Mesenchymal stem cell (in vitro differentiated cells and primary cell): ENCODE data around the gene CYP4Z1.
"Not testable (repeated sequence)": the region's sequence is repeated elsewhere in the genome, so short reads cannot be mapped to it uniquely, and the experiment has no call there.

Experiments
- DNase-seq: peaks from one replicate; pipeline ENCODE4 v3.0.0-alpha.2; 2013
- H2AFZ ChIP-seq: one replicate; pipeline ENCODE4 v1.6.1; 2013; ENCODE audit warnings: low read depth, mild to moderate bottlenecking, control low read depth, inconsistent platforms, low read length, moderate library complexity
- H2AK5ac ChIP-seq: 2 replicates; pipeline ENCODE4 v1.6.1; 2013; ENCODE audit warnings: low read length, moderate library complexity, mild to moderate bottlenecking, inconsistent platforms; ENCODE audit not compliant: severe bottlenecking
- H2BK120ac ChIP-seq: one replicate; pipeline ENCODE4 v1.6.1; 2013; ENCODE audit warnings: low read depth, mild to moderate bottlenecking, inconsistent platforms, low read length, moderate library complexity
- H2BK12ac ChIP-seq, 2 experiments: one replicate each; pipeline ENCODE4 v1.6.1; 2013; ENCODE audit warnings: inconsistent platforms in 2 of 2, low read length in 2 of 2, mild to moderate bottlenecking in 2 of 2, moderate library complexity in 2 of 2, control low read depth in 1 of 2
- H2BK15ac ChIP-seq: one replicate; pipeline ENCODE4 v1.6.1; 2013; ENCODE audit warnings: mild to moderate bottlenecking, low read depth, inconsistent platforms; ENCODE audit not compliant: poor library complexity, severe bottlenecking
- H2BK5ac ChIP-seq: 2 replicates; pipeline ENCODE4 v1.6.1; 2013; ENCODE audit warnings: low read depth, mild to moderate bottlenecking, low read length, control low read depth, inconsistent platforms; ENCODE audit not compliant: poor library complexity, severe bottlenecking
- H3K14ac ChIP-seq, 2 experiments: one replicate each; pipeline ENCODE4 v1.6.1; 2013; ENCODE audit warnings: inconsistent platforms in 2 of 2, low read length in 2 of 2, control low read depth in 1 of 2, mild to moderate bottlenecking in 1 of 2, moderate library complexity in 1 of 2
- H3K18ac ChIP-seq, 2 experiments: one replicate each; pipeline ENCODE4 v1.6.1; 2013; ENCODE audit warnings: inconsistent platforms in 2 of 2, low read length in 2 of 2, control low read depth in 1 of 2, low read depth in 1 of 2, mild to moderate bottlenecking in 1 of 2
- H3K23ac ChIP-seq, 2 experiments: one replicate each; pipeline ENCODE4 v1.6.1; 2013; ENCODE audit warnings: inconsistent platforms in 2 of 2, low read length in 2 of 2, mild to moderate bottlenecking in 2 of 2, moderate library complexity in 2 of 2, control low read depth in 1 of 2
- H3K27ac ChIP-seq: 2 replicates; pipeline ENCODE4 v1.5.1; 2013; ENCODE audit warnings: mild to moderate bottlenecking, moderate library complexity, low read length, control low read depth, inconsistent platforms; ENCODE audit not compliant: poor library complexity, severe bottlenecking
- H3K27me3 ChIP-seq, 2 experiments: 2 replicates each; pipeline versions ENCODE4 v1.6.1 to v1.7.0; 2013; ENCODE audit warnings: low read length in 2 of 2, mild to moderate bottlenecking in 2 of 2, moderate library complexity in 2 of 2, control low read depth in 1 of 2, inconsistent platforms in 1 of 2; ENCODE audit not compliant: control insufficient read depth in 1 of 2, insufficient read depth in 1 of 2
- H3K36me3 ChIP-seq, 2 experiments: 2 replicates each; pipeline versions ENCODE4 v1.6.1 to v1.7.0; 2013; ENCODE audit warnings: low read length in 2 of 2, control low read depth in 1 of 2, inconsistent platforms in 1 of 2, low read depth in 1 of 2, mild to moderate bottlenecking in 1 of 2; ENCODE audit not compliant: insufficient read depth in 2 of 2, control insufficient read depth in 1 of 2
- H3K4ac ChIP-seq, 2 experiments: one replicate each; pipeline ENCODE4 v1.6.1; 2013; ENCODE audit warnings: inconsistent platforms in 2 of 2, low read length in 2 of 2, mild to moderate bottlenecking in 2 of 2, moderate library complexity in 2 of 2, control low read depth in 1 of 2, low read depth in 1 of 2
- H3K4me1 ChIP-seq: 2 replicates; pipeline ENCODE4 v1.6.1; 2013; ENCODE audit warnings: low read depth, low read length, control low read depth; ENCODE audit not compliant: control insufficient read depth, insufficient read depth
- H3K4me2 ChIP-seq: 2 replicates; pipeline ENCODE4 v1.6.1; 2013; ENCODE audit warnings: low read length, mild to moderate bottlenecking, inconsistent platforms; ENCODE audit not compliant: poor library complexity, severe bottlenecking
- H3K4me3 ChIP-seq, 2 experiments: 2 replicates each; pipeline versions ENCODE4 v1.5.1 to v1.7.0; 2013; ENCODE audit warnings: low read length in 2 of 2, mild to moderate bottlenecking in 2 of 2, control low read depth in 1 of 2, low read depth in 1 of 2; ENCODE audit not compliant: insufficient read depth in 1 of 2
- H3K79me1 ChIP-seq: replicated peaks from 2 replicates; pipeline ENCODE4 v1.6.1; 2013; ENCODE audit warnings: mild to moderate bottlenecking, control low read depth, low read length, inconsistent platforms; ENCODE audit not compliant: poor library complexity, severe bottlenecking
- H3K9ac ChIP-seq: 2 replicates; pipeline ENCODE4 v1.7.0; 2013; ENCODE audit warnings: mild to moderate bottlenecking, low read length, moderate library complexity
- H3K9me3 ChIP-seq: 2 replicates; pipeline ENCODE4 v1.7.0; 2013; ENCODE audit warnings: mild to moderate bottlenecking, low read length; ENCODE audit not compliant: control insufficient read depth
- H4K8ac ChIP-seq: one replicate; pipeline ENCODE4 v1.6.1; 2013; ENCODE audit warnings: inconsistent platforms, mild to moderate bottlenecking, low read length, moderate library complexity
- H4K91ac ChIP-seq: one replicate; pipeline ENCODE4 v1.6.1; 2013; ENCODE audit warnings: mild to moderate bottlenecking, low read length, inconsistent platforms
- WGBS: methylation state at CpG from one replicate; pipeline ENCODE4 v1.1.7; 2013; ENCODE audit warnings: mixed read lengths; 5-methylcytosine and 5-hydroxymethylcytosine counted together

CYP4Z1 gene

DNA sequence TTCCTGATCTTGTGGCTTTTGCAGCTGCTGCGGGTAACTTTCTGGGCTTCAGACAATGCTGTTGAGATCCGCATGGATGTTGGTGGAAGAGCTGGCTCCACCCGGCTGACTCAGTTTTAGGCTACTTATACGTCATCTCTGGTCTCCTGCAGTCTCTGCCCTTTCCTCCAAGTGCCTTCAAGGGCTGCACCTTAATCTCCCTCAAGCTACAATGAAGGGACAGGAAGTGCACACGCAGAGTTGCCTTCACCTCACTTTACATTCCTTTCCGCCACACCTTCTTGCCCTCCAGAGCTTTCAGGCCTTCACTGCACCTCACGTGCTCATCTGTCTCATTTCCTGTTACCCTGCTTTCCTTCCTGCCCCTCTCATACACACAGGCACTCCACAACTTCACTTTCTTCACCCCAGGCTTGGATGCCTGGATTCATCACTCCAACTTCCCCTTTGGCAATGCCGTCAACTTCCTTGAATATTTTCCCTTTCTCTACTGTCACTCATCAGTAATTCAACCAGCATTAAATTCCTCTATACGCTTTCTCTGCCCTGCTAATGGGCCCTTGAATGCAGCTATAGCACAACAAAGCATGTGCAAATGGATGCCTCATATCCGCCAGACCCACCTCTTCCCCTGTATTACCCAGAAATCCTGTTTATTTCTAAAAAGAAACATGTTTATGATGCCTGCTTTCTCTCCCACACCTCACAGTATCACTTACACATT, 41.0 kb downstream of the CYP4Z1 start:
- not testable (repeated sequence) for H3K36me3 ChIP-seq, H2AFZ ChIP-seq, H3K79me1 ChIP-seq, H2BK15ac ChIP-seq, H3K4me1 ChIP-seq, H3K27ac ChIP-seq, H3K23ac ChIP-seq, H3K4me3 ChIP-seq, H3K9me3 ChIP-seq, H2AK5ac ChIP-seq, H2BK5ac ChIP-seq, H3K27me3 ChIP-seq, H3K18ac ChIP-seq, H3K4ac ChIP-seq, H2BK120ac ChIP-seq, H4K8ac ChIP-seq, H3K14ac ChIP-seq, H2BK12ac ChIP-seq, H3K4me2 ChIP-seq, H3K9ac ChIP-seq, DNase-seq, H4K91ac ChIP-seq
- WGBS = 53% methylated on average over 6 of the region's 10 CpGs

DNA sequence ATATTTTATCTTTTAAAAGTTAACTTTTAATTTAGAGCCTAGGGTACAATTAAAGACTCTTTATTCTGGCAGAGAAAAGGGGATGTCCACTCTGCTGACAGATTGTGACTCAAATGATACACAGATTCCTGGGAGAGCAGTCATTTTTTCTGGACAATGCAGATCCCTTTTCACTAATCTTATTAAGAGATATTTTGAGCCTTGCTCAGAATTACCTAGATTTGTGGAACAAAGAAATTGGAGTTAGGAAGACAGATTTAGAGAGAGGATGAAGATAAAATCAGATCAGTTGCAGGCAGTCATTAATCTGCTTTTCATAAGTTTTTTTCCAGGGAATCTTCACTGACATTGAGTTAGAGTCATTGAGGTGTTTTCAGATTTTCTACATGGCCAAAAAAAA, 42.5 kb downstream of the CYP4Z1 start:
- H3K4ac ChIP-seq, H4K91ac ChIP-seq, H3K14ac ChIP-seq, H3K79me1 ChIP-seq, H3K18ac ChIP-seq, H3K4me3 ChIP-seq, H3K23ac ChIP-seq, H2BK5ac ChIP-seq, H3K27me3 ChIP-seq, H3K4me2 ChIP-seq, H2AFZ ChIP-seq, H3K4me1 ChIP-seq, DNase-seq, H3K9ac ChIP-seq, H2BK15ac ChIP-seq, H2BK120ac ChIP-seq, H3K27ac ChIP-seq, H3K36me3 ChIP-seq, H4K8ac ChIP-seq, H3K9me3 ChIP-seq, H2AK5ac ChIP-seq, H2BK12ac ChIP-seq: not testable (repeated sequence)

DNA sequence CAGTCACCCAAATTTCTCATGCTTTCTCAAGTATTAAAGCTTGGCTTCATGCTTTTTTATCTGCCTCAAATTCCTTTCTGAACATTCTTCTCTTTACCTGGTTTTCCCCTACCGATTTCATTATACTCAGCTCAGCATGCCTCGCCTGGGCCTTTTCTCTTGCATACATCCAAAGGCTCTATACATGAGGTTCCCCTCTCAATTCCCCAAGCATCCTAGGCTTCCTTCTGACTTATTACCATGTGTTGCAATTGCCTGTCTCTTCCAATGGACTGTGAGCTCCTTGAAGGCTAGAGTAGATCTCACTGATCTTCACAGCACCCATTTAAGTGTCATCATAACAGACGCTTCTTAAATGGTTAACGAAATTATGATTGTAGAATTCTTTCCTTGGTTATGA, 46.1 kb downstream of the CYP4Z1 start:
- Histone ChIP-seq H3K9me3 (no peaks in the 10 kb centered on the region), H3K18ac (no peak overlapping the region), H2BK5ac (no peak overlapping the region), H2BK12ac (no peak overlapping the region), H3K36me3 (no peaks in the 10 kb centered on the region), H4K91ac (no peak overlapping the region), H2AFZ (no peak overlapping the region), H3K4me1 (no peaks in the 10 kb centered on the region), H3K4ac (no peak overlapping the region), H4K8ac (no peak overlapping the region), H3K27ac (no peak overlapping the region), H2AK5ac (no peak overlapping the region), H2BK15ac (no peak overlapping the region), H3K14ac (no peak overlapping the region), H3K4me3 (no peak overlapping the region), H3K23ac (no peak overlapping the region), H2BK120ac (no peak overlapping the region), H3K27me3 (no peaks in the 10 kb centered on the region), H3K4me2 (no peak overlapping the region), H3K79me1 (no peaks in the 10 kb centered on the region), H3K9ac (no peak overlapping the region)
- 84% methylated on average over 2 of the region's 4 CpGs for WGBS
- no peak for DNase-seq

DNA sequence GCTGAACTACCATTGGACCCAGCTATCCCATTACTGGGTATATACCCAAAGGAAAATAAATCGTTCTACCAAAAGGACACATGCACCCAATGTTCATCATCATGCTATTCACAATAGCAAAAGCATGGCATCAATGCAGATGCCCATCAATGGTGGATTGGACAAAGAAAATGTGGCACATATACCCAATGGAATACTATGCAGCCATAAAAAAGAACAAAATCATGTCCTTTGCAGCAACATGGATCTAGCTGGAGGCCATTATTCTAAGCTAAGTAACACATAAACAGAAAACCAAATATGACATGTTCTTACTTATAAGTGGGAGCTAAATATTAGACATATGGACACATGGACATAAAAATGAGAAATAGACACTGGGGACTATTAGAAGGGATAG, 54.0 kb downstream of the CYP4Z1 start:
- not testable (repeated sequence) for H3K4me2 ChIP-seq, H2AK5ac ChIP-seq, H2BK15ac ChIP-seq, H3K79me1 ChIP-seq, H3K27me3 ChIP-seq, H2BK5ac ChIP-seq, H3K27ac ChIP-seq, H2AFZ ChIP-seq, H3K14ac ChIP-seq, H3K18ac ChIP-seq, H3K4me1 ChIP-seq, H2BK120ac ChIP-seq, H3K9ac ChIP-seq, DNase-seq, H3K23ac ChIP-seq, H4K8ac ChIP-seq, H2BK12ac ChIP-seq, H4K91ac ChIP-seq, H3K4me3 ChIP-seq, H3K9me3 ChIP-seq, H3K36me3 ChIP-seq, H3K4ac ChIP-seq
- WGBS = 74% methylated on average over 1 of the region's 1 CpG
